Parathyroid adenoma (tissue), 2 donors: ENCODE measurements around the gene SYTL2.
A peak's percentile ranks its signal among the peaks of the same experiment; 100 is the strongest.

ENCODE experiments used
- H2AFZ ChIP-seq: fragments of 300-600 bp; sonication (generic); one replicate; pipeline ENCODE4 v1.7.0; 2017; ENCODE audit warnings: antibody characterized with exemption, mild to moderate bottlenecking
- H3K27ac ChIP-seq: fragments of 300-600 bp; sonication (generic); one replicate; pipeline ENCODE4 v1.7.0; 2017
- H3K27me3 ChIP-seq: fragments of 300-600 bp; sonication (generic); one replicate; pipeline ENCODE4 v1.7.0; 2017; ENCODE audit warnings: low read length; ENCODE audit not compliant: control insufficient read depth, insufficient read depth
- H3K36me3 ChIP-seq: fragments of 300-600 bp; sonication (generic); one replicate; pipeline ENCODE4 v1.7.0; 2017; ENCODE audit warnings: low read length; ENCODE audit not compliant: control insufficient read depth, insufficient read depth
- H3K4me1 ChIP-seq: fragments of 300-600 bp; sonication (generic); one replicate; pipeline ENCODE4 v1.7.0; 2017; ENCODE audit warnings: control low read depth
- H3K4me2 ChIP-seq: fragments of 300-600 bp; sonication (generic); one replicate; pipeline ENCODE4 v1.7.0; 2017; ENCODE audit warnings: low read length
- H3K4me3 ChIP-seq: fragments of 300-600 bp; sonication (generic); one replicate; pipeline ENCODE4 v1.7.0; 2017; ENCODE audit warnings: low read depth, low read length
- H3K79me2 ChIP-seq: fragments of 300-600 bp; sonication (generic); one replicate; pipeline ENCODE4 v1.7.0; 2017; ENCODE audit warnings: control low read depth
- H3K9ac ChIP-seq: fragments of 300-600 bp; sonication (generic); one replicate; pipeline ENCODE4 v1.7.0; 2017; ENCODE audit warnings: mild to moderate bottlenecking
- H3K9me3 ChIP-seq: fragments of 300-600 bp; sonication (generic); one replicate; pipeline ENCODE4 v1.7.0; 2017; ENCODE audit warnings: low read length; ENCODE audit not compliant: control insufficient read depth
- CTCF ChIP-seq: fragments of 300-600 bp; sonication (generic); IDR thresholded peaks from one replicate; pipeline ENCODE4 v1.7.0; 2017; ENCODE audit warnings: antibody characterized with exemption, mild to moderate bottlenecking
- donor health status: primary hyperparathyroidism.

Gene SYTL2

GRCh38 chr11:85819441-85819840 is 8.5 kb upstream of the SYTL2 start:
- Histone ChIP-seq H3K4me1 (no peaks in the 10 kb centered on the region), H3K79me2 (no peaks in the 10 kb centered on the region), H3K27me3 (no peaks in the 10 kb centered on the region), H3K9ac (no peak overlapping the region), H3K36me3 (no peaks in the 10 kb centered on the region), H3K4me2 (no peak overlapping the region), H3K9me3 (no peaks in the 10 kb centered on the region), H3K27ac (no peak overlapping the region), H2AFZ (no peak overlapping the region), H3K4me3 (no peak overlapping the region)
- no peak for TF ChIP-seq CTCF

- Histone ChIP-seq H3K4me1 (no peaks in the 10 kb centered on the region), H3K27ac (no peak overlapping the region), H3K79me2 (no peaks in the 10 kb centered on the region), H3K36me3 (no peaks in the 10 kb centered on the region), H3K4me3 (no peak overlapping the region), H2AFZ (no peak overlapping the region), H3K9me3 (no peaks in the 10 kb centered on the region), H3K9ac (no peak overlapping the region), H3K4me2 (no peak overlapping the region), H3K27me3 (no peaks in the 10 kb centered on the region)
- TF ChIP-seq CTCF: no peak
Measured at GRCh38 chr11:85815186-85815931, 4.4 kb upstream of the SYTL2 start.

- Histone ChIP-seq H3K4me2 (no peak overlapping the region), H3K27me3 (no peaks in the 10 kb centered on the region), H3K4me1 (no peaks in the 10 kb centered on the region), H3K4me3 (no peak overlapping the region), H3K9me3 (no peaks in the 10 kb centered on the region), H2AFZ (no peak overlapping the region), H3K9ac (no peak overlapping the region), H3K36me3 (no peaks in the 10 kb centered on the region), H3K27ac (no peak overlapping the region), H3K79me2 (no peaks in the 10 kb centered on the region)
- no peak for TF ChIP-seq CTCF
Measured at GRCh38 chr11:85813721-85814120, 2.8 kb upstream of the SYTL2 start.

GRCh38 chr11:85811624-85812023 is 683 bp upstream of the SYTL2 start:
- H3K4me3 ChIP-seq: peak overlapping the region; percentile 52
- peak overlapping the region; percentile 81 for H3K4me2 ChIP-seq
- no peaks in the 10 kb centered on the region for H3K36me3 ChIP-seq
- no peaks in the 10 kb centered on the region for H3K79me2 ChIP-seq
- H3K27me3 ChIP-seq: no peaks in the 10 kb centered on the region
- H3K9me3 ChIP-seq: no peaks in the 10 kb centered on the region
- no peak overlapping the region for H3K27ac ChIP-seq
- no peak overlapping the region for H3K9ac ChIP-seq
- peak overlapping the region; percentile 87 for H2AFZ ChIP-seq
- TF ChIP-seq CTCF: no peak
- no peaks in the 10 kb centered on the region for H3K4me1 ChIP-seq

GRCh38 chr11:85810521-85810870 is 445 bp downstream of the SYTL2 start:
- H3K4me1 ChIP-seq: no peaks in the 10 kb centered on the region
- H3K4me2 ChIP-seq: peak overlapping the region; percentile 81
- H3K27me3 ChIP-seq: no peaks in the 10 kb centered on the region
- H3K9me3 ChIP-seq: no peaks in the 10 kb centered on the region
- no peak overlapping the region for H3K27ac ChIP-seq
- H3K79me2 ChIP-seq: no peaks in the 10 kb centered on the region
- peak overlapping the region; percentile 87 for H2AFZ ChIP-seq
- TF ChIP-seq CTCF: no peak
- H3K4me3 ChIP-seq: peak overlapping the region; percentile 45
- no peak overlapping the region for H3K9ac ChIP-seq
- no peaks in the 10 kb centered on the region for H3K36me3 ChIP-seq
